A549 (cell line): ENCODE data around the gene KRT40. TPM values are rescaled to one million over a fixed set of nuclear protein-coding genes. Genes with fewer than 3 reads are reported as not detected.

ENCODE experiments used
- ATAC-seq, 2 experiments: fragments of 200-7000 bp in 1 of 2; fragments of >200 bp in 1 of 2; cut with Nextera tagmentation in 1 of 2; cut with Tn5 transposase in 1 of 2; 3 replicates each; pipeline versions ENCODE4 v1.8.0 to v1.9.1; 2018 to 2020; ENCODE audit warnings: mild to moderate bottlenecking in 1 of 2, moderate library complexity in 1 of 2
- CTCF ChIA-PET: fragments of 300-600 bp; sonication (Branson Sonifier 250); formaldehyde crosslinking; extraction: SDS; loops from one replicate; lab custom pipeline; 2021; ENCODE audit warnings: antibody characterized with exemption, inconsistent platforms; lab: Yijun Ruan, JAX
- POLR2A ChIA-PET: fragments of 350-600 bp; formaldehyde crosslinking; extraction: SDS; loops from one replicate; lab custom pipeline; 2021; ENCODE audit warnings: antibody characterized with exemption, inconsistent platforms; lab: Yijun Ruan, JAX
- DNase-seq, 2 experiments: peaks; one replicate each; pipeline versions ENCODE4 v3.0.0 to v3.0.0-alpha.2; 2011 to 2016; ENCODE audit warnings: low read depth in 1 of 2, low spot score in 1 of 2
- FAIRE-seq: peaks from 2 replicates; lab custom pipeline; 2011; peaks lifted over from hg19 to GRCh38; lab: Jason Lieb, UNC
- H3K27ac ChIP-seq, 2 experiments: fragments of >200 bp; sonication (Bioruptor Twin); formaldehyde crosslinking; 3 replicates each; pipeline ENCODE4 v1.5.1; 2016 to 2017
- H3K4me1 ChIP-seq: fragments of >200 bp; sonication (Bioruptor Twin); formaldehyde crosslinking; 3 replicates; pipeline ENCODE4 v1.6.1; 2016
- H3K4me2 ChIP-seq: fragments of >200 bp; sonication (Bioruptor Twin); formaldehyde crosslinking; 3 replicates; pipeline ENCODE4 v1.6.1; 2016
- H3K4me3 ChIP-seq: fragments of >200 bp; sonication (Bioruptor Twin); formaldehyde crosslinking; 3 replicates; pipeline ENCODE4 v1.5.1; 2016
- H3K9me3 ChIP-seq: fragments of >200 bp; sonication (Bioruptor Twin); formaldehyde crosslinking; 3 replicates; pipeline ENCODE4 v1.6.1; 2016
- BHLHE40 ChIP-seq: IDR thresholded peaks from 2 replicates; pipeline ENCODE4 v1.6.1; 2012; ENCODE audit warnings: low read depth, low read length, inconsistent platforms
- CBX8 ChIP-seq: fragments of 200-600 bp; sonication (generic); IDR thresholded peaks from 2 replicates; pipeline ENCODE4 v1.6.1; 2016
- EHMT2 ChIP-seq: fragments of 200-600 bp; sonication (generic); IDR thresholded peaks from 2 replicates; pipeline ENCODE4 v1.6.1; 2016; ENCODE audit warnings: antibody characterized with exemption, low read depth, mild to moderate bottlenecking, moderate library complexity
- ESRRA ChIP-seq: fragments of 150-350 bp; IDR thresholded peaks from 2 replicates; pipeline ENCODE4 v1.6.1; 2014; ENCODE audit warnings: mild to moderate bottlenecking, low read length, borderline replicate concordance
- FOSB ChIP-seq: fragments of 250-450 bp; sonication (Bioruptor Pico); IDR thresholded peaks from 2 replicates; pipeline ENCODE4 v1.5.0; 2020; ENCODE audit warnings: mild to moderate bottlenecking, moderate library complexity
- FOSL2 ChIP-seq, 2 experiments: fragments of 450-650 bp in 1 of 2; fragments of >200 bp in 1 of 2; sonication (Bioruptor Twin) in 1 of 2; formaldehyde crosslinking; IDR thresholded peaks; 2 replicates each; pipeline versions ENCODE4 v1.5.0 to v1.6.1; 2016 to 2020; ENCODE audit warnings: mild to moderate bottlenecking in 1 of 2, moderate library complexity in 1 of 2
- HEYL ChIP-seq: fragments of 250-450 bp; sonication (Bioruptor Pico); IDR thresholded peaks from 2 replicates; pipeline ENCODE4 v1.8.0; 2021; ENCODE audit warnings: mild to moderate bottlenecking, moderate library complexity
- HMGXB4 ChIP-seq: fragments of 250-450 bp; sonication (Bioruptor Pico); IDR thresholded peaks from 2 replicates; pipeline ENCODE4 v1.5.0; 2021; ENCODE audit warnings: mild to moderate bottlenecking, moderate library complexity, borderline replicate concordance
- HOXA7 ChIP-seq: fragments of 250-450 bp; sonication (Bioruptor Pico); IDR thresholded peaks from 2 replicates; pipeline ENCODE4 v1.5.0; 2020; ENCODE audit warnings: mild to moderate bottlenecking, moderate library complexity
- HOXB13 ChIP-seq: fragments of 250-450 bp; sonication (Bioruptor Pico); IDR thresholded peaks from 2 replicates; pipeline ENCODE4 v1.5.0; 2020; ENCODE audit warnings: low read depth, mild to moderate bottlenecking, moderate library complexity
- JUN ChIP-seq, 2 experiments: fragments of >200 bp; sonication (Bioruptor Twin); formaldehyde crosslinking; IDR thresholded peaks; 2 replicates in 1 of 2; 3 replicates in 1 of 2; pipeline ENCODE4 v1.6.1; 2016 to 2017
- JUNB ChIP-seq: fragments of >200 bp; sonication (Bioruptor Twin); formaldehyde crosslinking; IDR thresholded peaks from 2 replicates; pipeline ENCODE4 v1.6.1; 2016
- KDM1A ChIP-seq: fragments of 200-600 bp; sonication (generic); IDR thresholded peaks from 2 replicates; pipeline ENCODE4 v1.6.1; 2016; ENCODE audit warnings: low read depth, mild to moderate bottlenecking
- MAZ ChIP-seq: fragments of 150-350 bp; IDR thresholded peaks from 2 replicates; pipeline ENCODE4 v1.6.1; 2014; ENCODE audit warnings: antibody characterized with exemption, low read depth, low read length, borderline replicate concordance
- MYC ChIP-seq: IDR thresholded peaks from 2 replicates; pipeline ENCODE4 v1.6.1; 2012; ENCODE audit warnings: mild to moderate bottlenecking, inconsistent platforms, low read length, improper control_type of control experiment, borderline replicate concordance
- NFE2L2 ChIP-seq: fragments of 150-350 bp; conservative IDR thresholded peaks from 2 replicates; pipeline ENCODE4 v1.6.1; 2014; ENCODE audit warnings: low read length
- NPAS2 ChIP-seq: fragments of 250-450 bp; sonication (Bioruptor Pico); IDR thresholded peaks from 2 replicates; pipeline ENCODE4 v1.8.0; 2022; ENCODE audit warnings: mild to moderate bottlenecking, moderate library complexity, borderline replicate concordance
- NR3C1 ChIP-seq: fragments of >200 bp; sonication (Bioruptor Twin); formaldehyde crosslinking; IDR thresholded peaks from 3 replicates; pipeline ENCODE4 v1.6.1; 2017
- PHF8 ChIP-seq: fragments of 200-600 bp; sonication (generic); IDR thresholded peaks from 2 replicates; pipeline ENCODE4 v1.6.1; 2016; ENCODE audit warnings: low read depth, mild to moderate bottlenecking, antibody characterized with exemption, moderate library complexity, borderline replicate concordance
- POLR2A ChIP-seq: IDR thresholded peaks from 2 replicates; pipeline ENCODE4 v1.6.1; 2012; ENCODE audit warnings: mild to moderate bottlenecking, low read length
- POLR2AphosphoS2 ChIP-seq: conservative IDR thresholded peaks from 2 replicates; pipeline ENCODE4 v1.6.1; 2012; ENCODE audit warnings: low read length, improper control_type of control experiment, inconsistent platforms
- RARB ChIP-seq: fragments of 250-450 bp; sonication (Bioruptor Pico); IDR thresholded peaks from 2 replicates; pipeline ENCODE4 v1.8.0; 2021; ENCODE audit warnings: mild to moderate bottlenecking, moderate library complexity
- RCOR1 ChIP-seq: fragments of 150-350 bp; IDR thresholded peaks from 2 replicates; pipeline ENCODE4 v1.6.1; 2014; ENCODE audit warnings: antibody characterized with exemption, low read length, low read depth
- REST ChIP-seq: fragments of 200-600 bp; sonication (generic); IDR thresholded peaks from 2 replicates; pipeline ENCODE4 v1.6.1; 2016; ENCODE audit warnings: antibody characterized with exemption, mild to moderate bottlenecking, moderate library complexity
- RFX5 ChIP-seq: fragments of 450-650 bp; IDR thresholded peaks from 2 replicates; pipeline ENCODE4 v1.7.1; 2014; ENCODE audit warnings: antibody characterized with exemption, mild to moderate bottlenecking, moderate library complexity
- RNF2 ChIP-seq: fragments of 200-600 bp; sonication (generic); IDR thresholded peaks from 2 replicates; pipeline ENCODE4 v1.6.1; 2016; ENCODE audit warnings: low read depth, mild to moderate bottlenecking, antibody characterized with exemption, moderate library complexity, borderline replicate concordance
- TP53 ChIP-seq: fragments of 250-450 bp; sonication (Bioruptor Pico); IDR thresholded peaks from 2 replicates; pipeline ENCODE4 v1.5.0; 2021; ENCODE audit warnings: mild to moderate bottlenecking, moderate library complexity
- USF2 ChIP-seq: fragments of 450-650 bp; IDR thresholded peaks from 2 replicates; pipeline ENCODE4 v1.6.1; 2014; ENCODE audit warnings: antibody characterized with exemption
- ZFP36 ChIP-seq: fragments of 450-650 bp; IDR thresholded peaks from 2 replicates; pipeline ENCODE4 v1.6.1; 2014; ENCODE audit warnings: borderline replicate concordance; ENCODE audit not compliant: partially characterized antibody
- WGBS: methylation state at CpG from one replicate; pipeline ENCODE4 v1.1.6; 2017; ENCODE audit errors: missing lambda C conversion rate; 5-methylcytosine and 5-hydroxymethylcytosine counted together
- polyA plus RNA-seq, 4 experiments: library from polyadenylated mRNA; depleted of rRNA in 3 of 4; stranded (reverse); fragments of >200 nt; fragmentation: RNase III in 1 of 4; extraction: RNeasy Plus Mini Kit Qiagen cat#74134 plus additional on column Dnase treatment in 1 of 4; gene quantifications; 2 replicates in 3 of 4; 3 replicates in 1 of 4; pipeline ENCODE4 v1.2.3, GENCODE V29; 2011 to 2017
- TF ChIP-seq, protein P1 (sequence below): fragments of 250-450 bp; sonication (Bioruptor Pico); IDR thresholded peaks from 2 replicates; pipeline ENCODE4 v1.5.0; 2020; ENCODE audit warnings: low read depth, mild to moderate bottlenecking, moderate library complexity
- TF ChIP-seq, protein P2 (sequence below): IDR thresholded peaks from 2 replicates; pipeline ENCODE4 v1.6.1; 2012; ENCODE audit warnings: low read depth, borderline replicate concordance

Gene KRT40
- polyA plus RNA-seq, 2 of the 4 experiments (the other 2 are of a cell fraction): not detected

DNA sequence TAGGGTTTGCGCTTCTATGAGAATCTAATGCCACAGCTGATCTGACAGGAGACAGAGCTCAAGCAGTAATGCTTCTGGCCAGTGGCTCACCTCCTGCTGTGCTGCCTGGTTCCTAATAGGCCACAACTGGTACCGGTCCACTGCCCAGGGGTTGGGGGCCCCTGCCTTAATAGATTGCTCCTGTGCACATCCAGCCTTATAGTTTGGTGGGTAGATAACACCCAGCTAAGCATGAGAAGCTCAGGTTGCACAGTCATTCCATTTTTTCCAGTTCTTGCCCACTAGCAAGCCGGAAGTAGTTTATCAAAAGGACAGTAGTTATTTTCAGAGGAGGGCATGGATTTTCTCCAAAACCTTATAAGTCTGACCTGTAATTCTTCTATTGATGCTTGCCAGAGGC lies 35.3 kb upstream of the KRT40 start:
- TF ChIP-seq EHMT2 (no peak), HOXA7 (CRISPR knock-in tag) (no peak), FOSB (no peak), JUNB (no peak), USF2 (no peak), RNF2 (no peak), MAZ (no peak), POLR2A (no peak), MYC (no peak), TP53 (CRISPR knock-in tag) (no peak), ESRRA (no peak), HOXB13 (no peak), RFX5 (no peak), HMGXB4 (CRISPR knock-in tag) (no peak), REST (no peak), RCOR1 (no peak), JUN (IDR thresholded peaks at IDR 0.05) (no peak), FOSL2 (IDR thresholded peaks at IDR 0.05) (no peak), FOSL2 (CRISPR knock-in tag; IDR thresholded peaks at IDR 0.05) (no peak)
- TF ChIP-seq, protein P1, sequence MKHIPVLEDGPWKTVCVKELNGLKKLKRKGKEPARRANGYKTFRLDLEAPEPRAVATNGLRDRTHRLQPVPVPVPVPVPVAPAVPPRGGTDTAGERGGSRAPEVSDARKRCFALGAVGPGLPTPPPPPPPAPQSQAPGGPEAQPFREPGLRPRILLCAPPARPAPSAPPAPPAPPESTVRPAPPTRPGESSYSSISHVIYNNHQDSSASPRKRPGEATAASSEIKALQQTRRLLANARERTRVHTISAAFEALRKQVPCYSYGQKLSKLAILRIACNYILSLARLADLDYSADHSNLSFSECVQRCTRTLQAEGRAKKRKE (CRISPR knock-in tag): no peak
- no peak overlapping the region for H3K4me2 ChIP-seq
- CTCF ChIA-PET: interaction anchor here (2.7 kb wide), 1 partner anchor 629 kb away, joined by 8 read pairs; no protein-coding TSS in a partner anchor
- POLR2A ChIA-PET: no interaction called here
- H3K4me1 ChIP-seq: peaks cover 13% of the 10 kb centered on the region; the same call in 1 of the 3 replicates
- no peak overlapping the region; a peak in 1 of 6 replicates for H3K27ac ChIP-seq
- ATAC-seq (no peak), DNase-seq (no peak), FAIRE-seq (no peak)
- H3K4me3 ChIP-seq: no peak overlapping the region
- H3K9me3 ChIP-seq: no peaks in the 10 kb centered on the region
- 86% methylated on average over 3 of the region's 3 CpGs for WGBS

DNA sequence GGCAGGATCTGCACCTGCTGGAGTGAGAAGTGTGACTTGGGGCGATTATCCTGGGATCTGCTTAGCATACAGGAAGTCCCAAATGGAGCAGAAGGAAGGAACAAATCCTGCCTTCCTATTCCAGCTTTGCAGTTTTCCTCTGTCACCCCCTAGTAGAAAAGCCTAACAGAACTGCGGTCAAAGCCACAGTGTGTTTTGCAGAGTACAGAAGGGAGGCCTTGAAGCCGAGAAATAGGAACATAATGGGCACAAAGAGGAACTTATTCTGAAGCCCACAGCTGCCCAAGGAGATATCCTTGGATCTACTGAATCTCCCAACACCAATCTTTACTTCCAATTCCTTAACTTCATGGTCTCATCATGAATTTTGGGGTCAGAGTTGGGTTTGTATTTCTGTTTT lies 34.4 kb upstream of the KRT40 start:
- WGBS: 87% methylated on average over 3 of the region's 3 CpGs
- peak; percentile 72 for FAIRE-seq
- CTCF ChIA-PET: interaction anchor here (0.7 to 1.5 kb wide), 5 partner anchors 9 to 310 kb away, joined by 3 to 4 read pairs (median 3); partner anchors contain the start of gene KRTAP3-3
- no peak for TF ChIP-seq ZFP36
- no peak for TF ChIP-seq POLR2AphosphoS2
- TF ChIP-seq CBX8: no peak
- no peak for TF ChIP-seq FOSL2 (IDR thresholded peaks at IDR 0.05)
- no peak for TF ChIP-seq FOSL2 (CRISPR knock-in tag; IDR thresholded peaks at IDR 0.05)
- TF ChIP-seq, protein P2, sequence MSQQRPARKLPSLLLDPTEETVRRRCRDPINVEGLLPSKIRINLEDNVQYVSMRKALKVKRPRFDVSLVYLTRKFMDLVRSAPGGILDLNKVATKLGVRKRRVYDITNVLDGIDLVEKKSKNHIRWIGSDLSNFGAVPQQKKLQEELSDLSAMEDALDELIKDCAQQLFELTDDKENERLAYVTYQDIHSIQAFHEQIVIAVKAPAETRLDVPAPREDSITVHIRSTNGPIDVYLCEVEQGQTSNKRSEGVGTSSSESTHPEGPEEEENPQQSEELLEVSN: no peak
- no peak for TF ChIP-seq JUN (IDR thresholded peaks at IDR 0.05)
- TF ChIP-seq FOSB: no peak
- no peak for TF ChIP-seq BHLHE40
- no peak for TF ChIP-seq KDM1A
- no peak for TF ChIP-seq NPAS2 (CRISPR knock-in tag)
- TF ChIP-seq HEYL (CRISPR knock-in tag): no peak
- TF ChIP-seq NR3C1: no peak
- TF ChIP-seq RARB (CRISPR knock-in tag): no peak
- TF ChIP-seq PHF8: no peak
- no peak for TF ChIP-seq NFE2L2
- TF ChIP-seq, all 56 proteins: peak for 0
- Histone ChIP-seq H3K4me1 (peaks cover 15% of the 10 kb centered on the region; the same call in 1 of the 3 replicates), H3K9me3 (no peaks in the 10 kb centered on the region), H3K27ac (no peak overlapping the region), H3K4me3 (no peak overlapping the region), H3K4me2 (no peak overlapping the region)
- ATAC-seq (no peak), DNase-seq (no peak)
- POLR2A ChIA-PET: no interaction called here
